IPS-20b (cell line): ENCODE data around the gene TRPC6.

ENCODE experiments used
- H3K27ac ChIP-seq: one replicate; pipeline ENCODE4 v1.5.1; 2013; ENCODE audit warnings: low read length
- H3K27me3 ChIP-seq: 2 replicates; pipeline ENCODE4 v1.6.1; 2013; ENCODE audit warnings: mild to moderate bottlenecking, low read length, inconsistent platforms; ENCODE audit not compliant: insufficient read depth
- H3K36me3 ChIP-seq: 2 replicates; pipeline ENCODE4 v1.6.1; 2013; ENCODE audit warnings: low read depth, mild to moderate bottlenecking, inconsistent platforms, low read length, moderate library complexity; ENCODE audit not compliant: insufficient read depth
- H3K4me1 ChIP-seq: 2 replicates; pipeline ENCODE4 v1.6.1; 2013; ENCODE audit warnings: mild to moderate bottlenecking, control low read depth, inconsistent platforms, low read length, moderate library complexity; ENCODE audit not compliant: insufficient read depth
- H3K4me3 ChIP-seq: 2 replicates; pipeline ENCODE4 v1.5.1; 2013; ENCODE audit warnings: mild to moderate bottlenecking, low read length, inconsistent platforms
- H3K9ac ChIP-seq: 2 replicates; pipeline ENCODE4 v1.6.1; 2013; ENCODE audit warnings: low read depth, mild to moderate bottlenecking, inconsistent platforms, low read length, moderate library complexity
- H3K9me3 ChIP-seq: 2 replicates; pipeline ENCODE4 v1.6.1; 2013; ENCODE audit warnings: mild to moderate bottlenecking, low read depth, low read length, inconsistent platforms; ENCODE audit not compliant: insufficient read depth

The TRPC6 gene

GRCh38 chr11:101435408-101435973 is 148.3 kb downstream of the TRPC6 start:
- no peak overlapping the region for H3K4me3 ChIP-seq
- no peaks in the 10 kb centered on the region for H3K36me3 ChIP-seq
- no peak overlapping the region for H3K9ac ChIP-seq
- H3K4me1 ChIP-seq, result peaks cover 5% of the 10 kb centered on the region; the same call in 1 of the 2 replicates
- H3K9me3 ChIP-seq, result no peaks in the 10 kb centered on the region
- H3K27ac ChIP-seq, result no peak overlapping the region
- H3K27me3 ChIP-seq, result no peaks in the 10 kb centered on the region

DNA sequence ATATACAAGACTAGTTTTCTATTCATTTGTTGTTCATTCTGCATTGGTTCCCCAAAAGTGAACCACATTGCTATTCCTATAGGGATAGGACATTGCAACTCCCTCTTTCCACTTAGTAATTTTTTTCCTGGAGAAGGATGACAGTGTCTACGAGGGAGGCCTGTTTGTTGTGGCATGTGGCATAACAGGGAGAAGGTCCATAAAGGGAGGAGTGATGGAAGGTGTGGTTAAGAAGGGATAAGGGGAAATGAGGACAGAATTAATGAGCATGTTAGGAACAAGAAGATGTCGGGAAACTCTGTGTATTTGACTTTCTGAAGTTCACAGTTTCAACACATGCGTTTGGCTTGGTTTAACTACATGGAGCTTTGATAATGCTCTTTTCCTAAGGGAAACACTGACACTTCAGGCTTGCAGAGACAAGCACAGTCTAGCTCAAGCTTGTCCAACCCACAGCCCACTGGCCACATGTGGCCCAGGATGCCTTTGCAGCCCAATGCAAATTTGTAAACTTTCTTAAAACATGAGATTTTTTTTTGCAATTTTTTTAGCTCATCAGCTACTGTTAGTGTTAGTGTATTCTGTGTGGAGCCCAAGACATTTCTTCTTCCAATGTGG is 149.7 kb downstream of the TRPC6 start:
- no peaks in the 10 kb centered on the region for H3K9me3 ChIP-seq
- peaks cover 5% of the 10 kb centered on the region; the same call in 1 of the 2 replicates for H3K4me1 ChIP-seq
- H3K36me3 ChIP-seq, result no peaks in the 10 kb centered on the region

GRCh38 chr11:101433151-101433550 is 150.7 kb downstream of the TRPC6 start:
- Histone ChIP-seq H3K4me3 (no peak overlapping the region), H3K9me3 (no peaks in the 10 kb centered on the region), H3K27ac (no peak overlapping the region), H3K4me1 (peaks cover 5% of the 10 kb centered on the region; the same call in 1 of the 2 replicates), H3K36me3 (no peaks in the 10 kb centered on the region), H3K9ac (no peak overlapping the region), H3K27me3 (no peaks in the 10 kb centered on the region)

More for the DNA sequence above, 149.7 kb downstream of the TRPC6 start:
- Histone ChIP-seq H3K27ac (no peak overlapping the region), H3K9ac (no peak overlapping the region), H3K4me3 (no peak overlapping the region), H3K27me3 (no peaks in the 10 kb centered on the region)

- H3K9ac ChIP-seq, result no peak overlapping the region
- H3K27ac ChIP-seq, result no peak overlapping the region
- H3K4me1 ChIP-seq, result peaks cover 5% of the 10 kb centered on the region; the same call in 1 of the 2 replicates
- H3K36me3 ChIP-seq, result no peaks in the 10 kb centered on the region
- H3K4me3 ChIP-seq, result no peak overlapping the region
- H3K9me3 ChIP-seq, result no peaks in the 10 kb centered on the region; the same call in 1 of the 2 replicates
- H3K27me3 ChIP-seq, result no peaks in the 10 kb centered on the region
Observed at GRCh38 chr11:101429703-101430540, 153.9 kb downstream of the TRPC6 start.

DNA sequence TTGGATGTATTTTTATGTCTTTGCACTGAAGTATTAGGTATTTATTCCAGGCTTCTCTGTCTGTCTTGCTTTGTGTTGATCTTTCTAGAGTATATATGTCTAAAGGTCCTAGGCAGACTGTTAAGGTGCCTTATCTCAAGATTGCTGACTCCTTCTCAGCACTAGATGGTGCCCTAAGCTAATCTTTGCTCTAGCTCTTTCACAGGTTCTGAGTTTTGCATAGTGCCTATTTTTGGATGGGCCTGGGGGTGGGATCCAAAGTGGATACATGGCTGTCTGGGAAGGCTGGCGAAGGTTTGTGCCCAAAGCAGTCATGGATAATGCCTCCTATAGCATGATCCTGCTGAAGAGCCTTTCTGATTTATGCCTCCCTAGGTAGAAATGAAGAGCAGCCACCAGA is 154.9 kb downstream of the TRPC6 start:
- no peaks in the 10 kb centered on the region for H3K27me3 ChIP-seq
- no peak overlapping the region for H3K27ac ChIP-seq
- H3K4me1 ChIP-seq, result peaks cover 5% of the 10 kb centered on the region; the same call in 1 of the 2 replicates
- H3K36me3 ChIP-seq, result no peaks in the 10 kb centered on the region
- H3K9ac ChIP-seq, result no peak overlapping the region
- H3K4me3 ChIP-seq, result no peak overlapping the region
- H3K9me3 ChIP-seq, result no peaks in the 10 kb centered on the region; the same call in 1 of the 2 replicates

DNA sequence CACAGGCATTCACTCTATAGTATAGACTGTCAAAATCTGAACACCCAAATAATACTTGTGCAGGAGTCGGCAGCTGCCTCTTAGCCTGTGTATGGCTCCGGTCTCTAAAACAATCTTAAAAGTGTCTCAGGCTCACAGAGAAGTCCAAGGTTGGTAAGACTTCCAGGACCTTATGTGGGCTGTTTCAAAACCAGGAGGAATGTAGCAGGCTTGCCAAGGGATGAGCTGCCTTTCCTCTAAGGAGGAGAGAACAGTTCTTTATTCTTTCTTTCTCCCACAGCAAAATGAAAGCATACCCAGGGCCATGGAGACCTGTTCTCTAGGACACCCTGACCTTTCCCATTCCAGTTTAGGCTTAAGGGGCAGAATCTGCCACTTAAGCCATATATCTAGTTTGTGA is 176.5 kb downstream of the TRPC6 start:
- H3K4me3 ChIP-seq, result no peak overlapping the region
- H3K4me1 ChIP-seq, result no peaks in the 10 kb centered on the region
- no peak overlapping the region for H3K9ac ChIP-seq
- no peak overlapping the region for H3K27ac ChIP-seq
- H3K27me3 ChIP-seq, result no peaks in the 10 kb centered on the region
- H3K36me3 ChIP-seq, result no peaks in the 10 kb centered on the region
- no peaks in the 10 kb centered on the region for H3K9me3 ChIP-seq
